Neuron (in vitro differentiated cells): Measurements from ENCODE around the gene SUPT3H.
"Not testable (repeated sequence)": the region's sequence is repeated elsewhere in the genome, so short reads cannot be mapped to it uniquely, and the experiment has no call there.

Experiments
- H2AFZ ChIP-seq: one replicate; pipeline ENCODE4 v1.6.1; 2013; ENCODE audit warnings: low read depth, mild to moderate bottlenecking, inconsistent platforms, low read length, moderate library complexity
- H3K27me3 ChIP-seq: one replicate; pipeline ENCODE4 v1.6.1; 2013; ENCODE audit warnings: low read length; ENCODE audit not compliant: insufficient read depth
- H3K36me3 ChIP-seq: one replicate; pipeline ENCODE4 v1.6.1; 2013; ENCODE audit warnings: low read length; ENCODE audit not compliant: insufficient read depth
- H3K4me1 ChIP-seq: one replicate; pipeline ENCODE4 v1.6.1; 2013; ENCODE audit warnings: low read length; ENCODE audit not compliant: insufficient read depth
- H3K4me3 ChIP-seq: 2 replicates; pipeline ENCODE4 v1.5.1; 2013; ENCODE audit warnings: mild to moderate bottlenecking, low read length, moderate library complexity
- H3K9me3 ChIP-seq: one replicate; pipeline ENCODE4 v1.6.1; 2013; ENCODE audit warnings: low read length

The SUPT3H gene

GRCh38 chr6:45163952-45164766 lies 213.6 kb downstream of the SUPT3H start:
- no peaks in the 10 kb centered on the region for H3K9me3 ChIP-seq
- no peak overlapping the region for H2AFZ ChIP-seq
- no peaks in the 10 kb centered on the region for H3K27me3 ChIP-seq
- H3K4me3 ChIP-seq = no peak overlapping the region
- H3K4me1 ChIP-seq = no peaks in the 10 kb centered on the region
- H3K36me3 ChIP-seq = no peaks in the 10 kb centered on the region

GRCh38 chr6:45160305-45160704 lies 217.4 kb downstream of the SUPT3H start:
- H3K27me3 ChIP-seq = no peaks in the 10 kb centered on the region
- H3K36me3 ChIP-seq = no peaks in the 10 kb centered on the region
- no peaks in the 10 kb centered on the region for H3K9me3 ChIP-seq
- no peak overlapping the region for H3K4me3 ChIP-seq
- no peaks in the 10 kb centered on the region for H3K4me1 ChIP-seq
- no peak overlapping the region for H2AFZ ChIP-seq

- H3K27me3 ChIP-seq = no peaks in the 10 kb centered on the region
- H2AFZ ChIP-seq = no peak overlapping the region
- no peaks in the 10 kb centered on the region for H3K4me1 ChIP-seq
- H3K9me3 ChIP-seq = no peaks in the 10 kb centered on the region
- H3K4me3 ChIP-seq = no peak overlapping the region
- no peaks in the 10 kb centered on the region for H3K36me3 ChIP-seq
Measured at GRCh38 chr6:45156075-45156474, 221.7 kb downstream of the SUPT3H start.

- Histone ChIP-seq H2AFZ (no peak overlapping the region), H3K4me1 (no peaks in the 10 kb centered on the region), H3K36me3 (no peaks in the 10 kb centered on the region), H3K27me3 (no peaks in the 10 kb centered on the region), H3K9me3 (no peaks in the 10 kb centered on the region), H3K4me3 (no peak overlapping the region)
Measured at GRCh38 chr6:45155341-45155894, 222.3 kb downstream of the SUPT3H start.

GRCh38 chr6:45154679-45155078 lies 223.1 kb downstream of the SUPT3H start:
- Histone ChIP-seq H3K36me3 (no peaks in the 10 kb centered on the region), H3K4me3 (no peak overlapping the region), H3K27me3 (no peaks in the 10 kb centered on the region), H3K4me1 (no peaks in the 10 kb centered on the region), H2AFZ (no peak overlapping the region), H3K9me3 (no peaks in the 10 kb centered on the region)

- Histone ChIP-seq H3K27me3 (no peaks in the 10 kb centered on the region), H3K36me3 (no peaks in the 10 kb centered on the region), H3K4me3 (no peak overlapping the region), H2AFZ (no peak overlapping the region), H3K9me3 (peaks cover 1% of the 10 kb centered on the region), H3K4me1 (no peaks in the 10 kb centered on the region)
Measured at GRCh38 chr6:45148711-45149341, 228.9 kb downstream of the SUPT3H start.

- Histone ChIP-seq H3K4me1 (no peaks in the 10 kb centered on the region), H3K27me3 (no peaks in the 10 kb centered on the region), H3K36me3 (no peaks in the 10 kb centered on the region), H2AFZ (no peak overlapping the region), H3K9me3 (peaks cover 1% of the 10 kb centered on the region), H3K4me3 (no peak overlapping the region)
Measured at GRCh38 chr6:45148278-45148677, 229.5 kb downstream of the SUPT3H start.

GRCh38 chr6:45145658-45146057 lies 232.1 kb downstream of the SUPT3H start:
- not testable (repeated sequence) for H3K4me1 ChIP-seq, H3K27me3 ChIP-seq, H3K36me3 ChIP-seq, H2AFZ ChIP-seq, H3K4me3 ChIP-seq, H3K9me3 ChIP-seq

GRCh38 chr6:45138765-45139164 lies 239.0 kb downstream of the SUPT3H start:
- Histone ChIP-seq H3K27me3 (no peaks in the 10 kb centered on the region), H3K4me1 (no peaks in the 10 kb centered on the region), H3K36me3 (no peaks in the 10 kb centered on the region), H2AFZ (no peak overlapping the region), H3K4me3 (no peak overlapping the region), H3K9me3 (peaks cover 3% of the 10 kb centered on the region)

- Histone ChIP-seq H3K36me3 (no peaks in the 10 kb centered on the region), H3K4me1 (no peaks in the 10 kb centered on the region), H2AFZ (no peak overlapping the region), H3K27me3 (no peaks in the 10 kb centered on the region), H3K4me3 (no peak overlapping the region), H3K9me3 (peaks cover 3% of the 10 kb centered on the region)
Measured at GRCh38 chr6:45136495-45136894, 241.2 kb downstream of the SUPT3H start.

GRCh38 chr6:45132658-45133294 lies 245.0 kb downstream of the SUPT3H start:
- Histone ChIP-seq H2AFZ (no peak overlapping the region), H3K9me3 (peaks cover 3% of the 10 kb centered on the region), H3K4me3 (no peak overlapping the region), H3K4me1 (no peaks in the 10 kb centered on the region), H3K27me3 (no peaks in the 10 kb centered on the region), H3K36me3 (no peaks in the 10 kb centered on the region)

GRCh38 chr6:45132059-45132458 lies 245.7 kb downstream of the SUPT3H start:
- H3K4me1 ChIP-seq = no peaks in the 10 kb centered on the region
- H3K36me3 ChIP-seq = no peaks in the 10 kb centered on the region
- H2AFZ ChIP-seq = no peak overlapping the region
- H3K4me3 ChIP-seq = no peak overlapping the region
- H3K27me3 ChIP-seq = no peaks in the 10 kb centered on the region
- peaks cover 3% of the 10 kb centered on the region for H3K9me3 ChIP-seq

GRCh38 chr6:45129051-45129450 lies 248.7 kb downstream of the SUPT3H start:
- Histone ChIP-seq H3K9me3 (no peaks in the 10 kb centered on the region), H2AFZ (no peak overlapping the region), H3K4me3 (no peak overlapping the region), H3K27me3 (no peaks in the 10 kb centered on the region), H3K36me3 (no peaks in the 10 kb centered on the region), H3K4me1 (no peaks in the 10 kb centered on the region)
